Lower leg skin (tissue), 3 donors: Measurements from ENCODE around the gene RPL21.

Source experiments
- POLR2A ChIP-seq, 2 donors: fragments of 450-650 bp; IDR thresholded peaks; one replicate each; pipeline ENCODE4 v1.6.1; 2016 to 2017; ENCODE audit warnings: antibody characterized with exemption in 2 of 2, mild to moderate bottlenecking in 1 of 2, moderate library complexity in 1 of 2
- TF ChIP-seq, protein P1 (sequence below), 3 donors: fragments of 450-650 bp; IDR thresholded peaks; one replicate each; pipeline ENCODE4 v1.5.1; 2016; ENCODE audit warnings: antibody characterized with exemption in 3 of 3, mild to moderate bottlenecking in 3 of 3, moderate library complexity in 2 of 3

DNA sequence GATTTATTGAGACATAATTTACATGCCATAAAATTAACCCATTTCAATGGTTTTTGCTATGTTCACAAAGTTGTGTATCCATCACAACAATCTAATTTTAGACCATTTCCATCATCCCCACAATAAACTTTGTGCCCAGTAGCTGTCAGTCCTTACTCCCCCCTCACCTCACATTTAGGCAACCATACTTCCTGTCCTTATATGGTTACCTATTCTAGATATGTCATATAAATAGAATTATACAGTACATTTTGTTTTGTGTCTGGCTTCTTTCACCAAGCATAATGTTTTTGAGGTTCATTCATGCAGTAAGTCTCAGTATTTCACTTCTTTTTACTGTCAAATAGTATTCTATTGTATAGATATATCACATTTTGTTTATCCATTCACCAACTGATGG, 23.2 kb upstream of the RPL21 start:
- TF ChIP-seq, protein P1, sequence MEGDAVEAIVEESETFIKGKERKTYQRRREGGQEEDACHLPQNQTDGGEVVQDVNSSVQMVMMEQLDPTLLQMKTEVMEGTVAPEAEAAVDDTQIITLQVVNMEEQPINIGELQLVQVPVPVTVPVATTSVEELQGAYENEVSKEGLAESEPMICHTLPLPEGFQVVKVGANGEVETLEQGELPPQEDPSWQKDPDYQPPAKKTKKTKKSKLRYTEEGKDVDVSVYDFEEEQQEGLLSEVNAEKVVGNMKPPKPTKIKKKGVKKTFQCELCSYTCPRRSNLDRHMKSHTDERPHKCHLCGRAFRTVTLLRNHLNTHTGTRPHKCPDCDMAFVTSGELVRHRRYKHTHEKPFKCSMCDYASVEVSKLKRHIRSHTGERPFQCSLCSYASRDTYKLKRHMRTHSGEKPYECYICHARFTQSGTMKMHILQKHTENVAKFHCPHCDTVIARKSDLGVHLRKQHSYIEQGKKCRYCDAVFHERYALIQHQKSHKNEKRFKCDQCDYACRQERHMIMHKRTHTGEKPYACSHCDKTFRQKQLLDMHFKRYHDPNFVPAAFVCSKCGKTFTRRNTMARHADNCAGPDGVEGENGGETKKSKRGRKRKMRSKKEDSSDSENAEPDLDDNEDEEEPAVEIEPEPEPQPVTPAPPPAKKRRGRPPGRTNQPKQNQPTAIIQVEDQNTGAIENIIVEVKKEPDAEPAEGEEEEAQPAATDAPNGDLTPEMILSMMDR (IDR thresholded peaks at IDR 0.05), result no peak
- TF ChIP-seq POLR2A (IDR thresholded peaks at IDR 0.05), result no peak
